ENCODE results near the gene SETD7. TPM values are rescaled to one million over a fixed set of nuclear protein-coding genes. Genes with fewer than 3 reads are reported as not detected.

SETD7 gene
- total RNA-seq, 1 experiment from 2014 or later = 41.6 TPM

DNA sequence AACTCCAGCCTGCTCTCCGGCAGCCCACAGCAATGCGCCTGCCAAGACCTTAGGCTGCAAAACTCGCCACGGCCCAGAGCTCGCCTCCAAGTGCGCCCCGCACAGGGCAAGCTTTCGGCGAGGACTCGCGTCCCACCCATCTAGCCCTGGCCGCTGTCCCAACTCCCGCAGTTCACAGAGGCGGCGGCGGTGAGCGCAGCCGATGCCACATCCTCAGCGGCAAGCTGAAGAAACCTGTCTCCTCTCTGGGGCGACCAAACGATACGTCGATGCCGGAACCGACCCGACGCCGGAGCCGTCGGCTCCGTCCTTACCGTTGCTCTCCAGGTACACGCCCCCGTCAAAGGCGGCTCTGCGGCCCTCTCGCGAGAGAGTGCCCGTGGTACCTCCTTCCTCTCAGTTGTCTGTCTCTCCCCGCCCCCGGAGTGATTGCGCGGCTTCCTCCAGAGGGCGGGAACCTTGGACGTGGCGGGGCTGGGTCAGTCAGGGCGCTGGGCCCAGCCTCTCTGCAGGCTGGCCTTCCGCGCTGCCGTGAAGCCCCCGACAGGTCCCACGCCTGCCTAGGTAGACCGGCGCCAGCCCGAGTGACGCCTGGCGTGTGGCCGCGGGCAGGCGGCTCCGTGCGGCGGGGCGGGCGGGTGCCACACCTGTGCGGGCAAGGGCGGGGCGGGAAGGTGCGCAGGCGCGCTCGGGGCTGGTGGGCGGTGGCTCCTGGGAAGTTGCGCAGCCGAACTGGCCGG, 102.5 kb downstream of the SETD7 start:
- H3K27ac ChIP-seq (ENCODE audit: low read depth, low read length) = peak overlapping the region; percentile 93
- peak overlapping the region; percentile 72 to 92 for H3K4me3 ChIP-seq (replicated peaks in 1 of 2; ENCODE audit: low read depth in 1 of 2, low read length in 2 of 2)
- no peaks in the 10 kb centered on the region for H3K27me3 ChIP-seq (ENCODE audit: insufficient read depth, low read length)
- no peaks in the 10 kb centered on the region for H4K20me1 ChIP-seq (ENCODE audit: insufficient read depth)
- H3K4me2 ChIP-seq (ENCODE audit: low read length) = peak overlapping the region; percentile 89
- peak overlapping the region; percentile 83 for H3K9ac ChIP-seq (ENCODE audit: low read length)
- ATAC-seq = peak; percentile 90
- BruUV-seq (replicated peaks) = no TSS peak
- H3K4me1 ChIP-seq (ENCODE audit: control insufficient read depth in 1 of 2, insufficient read depth in 2 of 2, low read length in 2 of 2) = peaks cover 9 to 28% of the 10 kb centered on the region in 2 experiments; a peak in 3 of 4 replicates
- POLR2A ChIA-PET = interaction anchor here (0.8 to 1.1 kb wide), 2 partner anchors 102 to 104 kb away, joined by 4 read pairs; partner anchors contain the start of gene SETD7
- RAD21 ChIA-PET (ENCODE audit: low non-redundant PET in 1 of 2, low total read pairs in 2 of 2, uncharacterized antibody in 2 of 2, unreplicated experiment in 2 of 2) = interaction anchor here in 1 of 2 experiments (0.6 kb wide), 1 partner anchor 437 kb away, joined by 3 read pairs; no protein-coding TSS in a partner anchor
- peak; percentile 94 for DNase-seq (ENCODE audit: low read depth, low spot score)
- H3K9me2 ChIP-seq (ENCODE audit: insufficient read depth) = no peaks in the 10 kb centered on the region
- no peaks in the 10 kb centered on the region for H3K9me3 ChIP-seq (ENCODE audit: control insufficient read depth in 1 of 2, insufficient read depth in 1 of 2, low read depth in 1 of 2, low read length in 2 of 2)
- intact Hi-C loops (cut with micrococcal nuclease) = no loop called here
- H2AFZ ChIP-seq (ENCODE audit: low read depth, low read length, poor library complexity, severe bottlenecking) = no peak overlapping the region
- CTCF ChIA-PET = interaction anchor here (0.5 to 1.0 kb wide), 4 partner anchors 13 to 276 kb away, joined by 3 to 9 read pairs (median 4); partner anchors contain the start of gene ELF2
- H3K36me3 ChIP-seq (ENCODE audit: control insufficient read depth in 1 of 2, insufficient read depth in 2 of 2, low read length in 2 of 2) = no peaks in the 10 kb centered on the region
- H3K79me2 ChIP-seq (ENCODE audit: insufficient read depth, low read length) = peaks cover 55% of the 10 kb centered on the region
- TF ChIP-seq JUND (IDR thresholded peaks at IDR 0.05) (peak; percentile 6; the same call in 1 of the 2 replicates), FOSL1 (IDR thresholded peaks at IDR 0.05; ENCODE audit: low read depth) (no peak), EZH2 (IDR thresholded peaks at IDR 0.05) (no peak), SIN3A (IDR thresholded peaks at IDR 0.05; ENCODE audit: low read depth) (peak; percentile 74), EZH2phosphoT487 (IDR thresholded peaks at IDR 0.05; ENCODE audit: borderline replicate concordance) (no peak), POLR2AphosphoS5 (IDR thresholded peaks at IDR 0.05; ENCODE audit: low read depth, low read length) (peak; percentile 84), CEBPB (IDR thresholded peaks at IDR 0.05; ENCODE audit: low read depth) (no peak), SRF (IDR thresholded peaks at IDR 0.05; ENCODE audit: low read depth) (no peak; the same call in 1 of the 2 replicates), EGR1 (IDR thresholded peaks at IDR 0.05; ENCODE audit: low read depth) (peak; percentile 96), YY1 (IDR thresholded peaks at IDR 0.05; ENCODE audit: extremely low read depth, insufficient replicate concordance, low read depth, low read length) (no peak), TCF7L2 (IDR thresholded peaks at IDR 0.05; ENCODE audit: borderline replicate concordance, extremely low read depth, insufficient read depth, insufficient read length) (no peak), RAD21 (IDR thresholded peaks at IDR 0.05; ENCODE audit: low read depth) (no peak), SP1 (IDR thresholded peaks at IDR 0.05; ENCODE audit: low read depth) (peak; percentile 63), ZFX (IDR thresholded peaks at IDR 0.05) (peak; percentile 75), ELF1 (IDR thresholded peaks at IDR 0.05; ENCODE audit: borderline replicate concordance, low read depth) (no peak), POLR2A (IDR thresholded peaks at IDR 0.05; ENCODE audit: borderline replicate concordance, extremely low read depth, insufficient read depth, insufficient read length) (peak; percentile 92), CBX3 (IDR thresholded peaks at IDR 0.05; ENCODE audit: low read depth) (peak; percentile 73; the same call in 1 of the 2 replicates)
- TF ChIP-seq, protein P1, sequence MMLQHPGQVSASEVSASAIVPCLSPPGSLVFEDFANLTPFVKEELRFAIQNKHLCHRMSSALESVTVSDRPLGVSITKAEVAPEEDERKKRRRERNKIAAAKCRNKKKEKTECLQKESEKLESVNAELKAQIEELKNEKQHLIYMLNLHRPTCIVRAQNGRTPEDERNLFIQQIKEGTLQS (IDR thresholded peaks at IDR 0.05) = no peak
- TF ChIP-seq, protein P2, sequence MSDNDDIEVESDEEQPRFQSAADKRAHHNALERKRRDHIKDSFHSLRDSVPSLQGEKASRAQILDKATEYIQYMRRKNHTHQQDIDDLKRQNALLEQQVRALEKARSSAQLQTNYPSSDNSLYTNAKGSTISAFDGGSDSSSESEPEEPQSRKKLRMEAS (IDR thresholded peaks at IDR 0.05) = peak; percentile 79
- TF ChIP-seq, protein P3, sequence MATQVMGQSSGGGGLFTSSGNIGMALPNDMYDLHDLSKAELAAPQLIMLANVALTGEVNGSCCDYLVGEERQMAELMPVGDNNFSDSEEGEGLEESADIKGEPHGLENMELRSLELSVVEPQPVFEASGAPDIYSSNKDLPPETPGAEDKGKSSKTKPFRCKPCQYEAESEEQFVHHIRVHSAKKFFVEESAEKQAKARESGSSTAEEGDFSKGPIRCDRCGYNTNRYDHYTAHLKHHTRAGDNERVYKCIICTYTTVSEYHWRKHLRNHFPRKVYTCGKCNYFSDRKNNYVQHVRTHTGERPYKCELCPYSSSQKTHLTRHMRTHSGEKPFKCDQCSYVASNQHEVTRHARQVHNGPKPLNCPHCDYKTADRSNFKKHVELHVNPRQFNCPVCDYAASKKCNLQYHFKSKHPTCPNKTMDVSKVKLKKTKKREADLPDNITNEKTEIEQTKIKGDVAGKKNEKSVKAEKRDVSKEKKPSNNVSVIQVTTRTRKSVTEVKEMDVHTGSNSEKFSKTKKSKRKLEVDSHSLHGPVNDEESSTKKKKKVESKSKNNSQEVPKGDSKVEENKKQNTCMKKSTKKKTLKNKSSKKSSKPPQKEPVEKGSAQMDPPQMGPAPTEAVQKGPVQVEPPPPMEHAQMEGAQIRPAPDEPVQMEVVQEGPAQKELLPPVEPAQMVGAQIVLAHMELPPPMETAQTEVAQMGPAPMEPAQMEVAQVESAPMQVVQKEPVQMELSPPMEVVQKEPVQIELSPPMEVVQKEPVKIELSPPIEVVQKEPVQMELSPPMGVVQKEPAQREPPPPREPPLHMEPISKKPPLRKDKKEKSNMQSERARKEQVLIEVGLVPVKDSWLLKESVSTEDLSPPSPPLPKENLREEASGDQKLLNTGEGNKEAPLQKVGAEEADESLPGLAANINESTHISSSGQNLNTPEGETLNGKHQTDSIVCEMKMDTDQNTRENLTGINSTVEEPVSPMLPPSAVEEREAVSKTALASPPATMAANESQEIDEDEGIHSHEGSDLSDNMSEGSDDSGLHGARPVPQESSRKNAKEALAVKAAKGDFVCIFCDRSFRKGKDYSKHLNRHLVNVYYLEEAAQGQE (IDR thresholded peaks at IDR 0.05; ENCODE audit: low read depth) = no peak
- TF ChIP-seq, protein P4, sequence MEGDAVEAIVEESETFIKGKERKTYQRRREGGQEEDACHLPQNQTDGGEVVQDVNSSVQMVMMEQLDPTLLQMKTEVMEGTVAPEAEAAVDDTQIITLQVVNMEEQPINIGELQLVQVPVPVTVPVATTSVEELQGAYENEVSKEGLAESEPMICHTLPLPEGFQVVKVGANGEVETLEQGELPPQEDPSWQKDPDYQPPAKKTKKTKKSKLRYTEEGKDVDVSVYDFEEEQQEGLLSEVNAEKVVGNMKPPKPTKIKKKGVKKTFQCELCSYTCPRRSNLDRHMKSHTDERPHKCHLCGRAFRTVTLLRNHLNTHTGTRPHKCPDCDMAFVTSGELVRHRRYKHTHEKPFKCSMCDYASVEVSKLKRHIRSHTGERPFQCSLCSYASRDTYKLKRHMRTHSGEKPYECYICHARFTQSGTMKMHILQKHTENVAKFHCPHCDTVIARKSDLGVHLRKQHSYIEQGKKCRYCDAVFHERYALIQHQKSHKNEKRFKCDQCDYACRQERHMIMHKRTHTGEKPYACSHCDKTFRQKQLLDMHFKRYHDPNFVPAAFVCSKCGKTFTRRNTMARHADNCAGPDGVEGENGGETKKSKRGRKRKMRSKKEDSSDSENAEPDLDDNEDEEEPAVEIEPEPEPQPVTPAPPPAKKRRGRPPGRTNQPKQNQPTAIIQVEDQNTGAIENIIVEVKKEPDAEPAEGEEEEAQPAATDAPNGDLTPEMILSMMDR (IDR thresholded peaks at IDR 0.05 in 2 of 3, conservative IDR thresholded peaks at IDR 0.05 in 1 of 3; ENCODE audit: borderline replicate concordance in 1 of 3, insufficient read depth in 1 of 3, low read depth in 2 of 3, low read length in 2 of 3) = peak in 1 of 3 experiments; percentile 7; a peak in 1 of 6 replicates

All from HCT116 (cell line).